HL-60/S4 treated with phorbol 12-myristate 13-acetate at 8.2 ng/mL for 4 days and 3 days (cell line): Measurements from ENCODE around the gene UNC5C.

Experiments used
- in situ Hi-C: fragments of 300-500 bp; cut with MboI; formaldehyde crosslinking; loops from 2 replicates; pipeline ENCODE4 v1.15.0; 2022; ENCODE audit warnings: low sequenced_read_pairs

UNC5C gene

GRCh38 chr4:95470622-95471021 lies 78.2 kb downstream of the UNC5C start:
- in situ Hi-C loops: no loop called here

GRCh38 chr4:95469617-95470016 lies 79.2 kb downstream of the UNC5C start:
- in situ Hi-C loops: no loop called here

GRCh38 chr4:95466791-95467190 lies 82.0 kb downstream of the UNC5C start:
- in situ Hi-C loops: no loop called here

GRCh38 chr4:95465010-95465409 lies 83.8 kb downstream of the UNC5C start:
- in situ Hi-C loops: no loop called here

GRCh38 chr4:95462921-95463320 lies 85.9 kb downstream of the UNC5C start:
- in situ Hi-C loops: no loop called here

GRCh38 chr4:95457353-95457752 lies 91.4 kb downstream of the UNC5C start:
- in situ Hi-C loops: no loop called here

- in situ Hi-C loops: no loop called here
Measured at GRCh38 chr4:95450294-95450693, 98.5 kb downstream of the UNC5C start.

GRCh38 chr4:95446173-95446572 lies 102.6 kb downstream of the UNC5C start:
- in situ Hi-C loops: no loop called here

GRCh38 chr4:95445251-95445650 lies 103.5 kb downstream of the UNC5C start:
- in situ Hi-C loops: no loop called here

GRCh38 chr4:95444812-95445211 lies 104.0 kb downstream of the UNC5C start:
- in situ Hi-C loops: no loop called here

GRCh38 chr4:95439896-95440295 lies 108.9 kb downstream of the UNC5C start:
- in situ Hi-C loops: no loop called here

GRCh38 chr4:95439071-95439470 lies 109.7 kb downstream of the UNC5C start:
- in situ Hi-C loops: no loop called here

- in situ Hi-C loops: no loop called here
Measured at GRCh38 chr4:95432466-95432865, 116.3 kb downstream of the UNC5C start.

- in situ Hi-C loops: no loop called here
Measured at GRCh38 chr4:95431678-95432077, 117.1 kb downstream of the UNC5C start.

- in situ Hi-C loops: no loop called here
Measured at GRCh38 chr4:95429416-95429815, 119.4 kb downstream of the UNC5C start.

GRCh38 chr4:95428291-95429070 lies 120.3 kb downstream of the UNC5C start:
- in situ Hi-C loops: no loop called here

- in situ Hi-C loops: no loop called here
Measured at GRCh38 chr4:95426455-95426854, 122.3 kb downstream of the UNC5C start.

- in situ Hi-C loops: no loop called here
Measured at GRCh38 chr4:95422436-95422835, 126.3 kb downstream of the UNC5C start.

GRCh38 chr4:95421869-95422268 lies 126.9 kb downstream of the UNC5C start:
- in situ Hi-C loops: no loop called here

- in situ Hi-C loops: no loop called here
Measured at GRCh38 chr4:95417531-95417930, 131.2 kb downstream of the UNC5C start.

GRCh38 chr4:95415346-95415771 lies 133.4 kb downstream of the UNC5C start:
- in situ Hi-C loops: no loop called here

GRCh38 chr4:95411371-95412088 lies 137.2 kb downstream of the UNC5C start:
- in situ Hi-C loops: no loop called here
